Astrocyte (in vitro differentiated cells and primary cell): Measurements from ENCODE around the gene COL6A3.

Experiments
- EZH2 ChIP-seq: IDR thresholded peaks from 2 replicates; pipeline ENCODE4 v1.6.1; 2012; ENCODE audit warnings: mild to moderate bottlenecking, low read length, inconsistent platforms; ENCODE audit not compliant: insufficient read depth
- TF ChIP-seq, protein P1 (sequence below): IDR thresholded peaks from 2 replicates; pipeline ENCODE4 v1.5.1; 2011; ENCODE audit warnings: low read depth, mild to moderate bottlenecking, inconsistent platforms, low read length, moderate library complexity; ENCODE audit not compliant: insufficient read depth

DNA sequence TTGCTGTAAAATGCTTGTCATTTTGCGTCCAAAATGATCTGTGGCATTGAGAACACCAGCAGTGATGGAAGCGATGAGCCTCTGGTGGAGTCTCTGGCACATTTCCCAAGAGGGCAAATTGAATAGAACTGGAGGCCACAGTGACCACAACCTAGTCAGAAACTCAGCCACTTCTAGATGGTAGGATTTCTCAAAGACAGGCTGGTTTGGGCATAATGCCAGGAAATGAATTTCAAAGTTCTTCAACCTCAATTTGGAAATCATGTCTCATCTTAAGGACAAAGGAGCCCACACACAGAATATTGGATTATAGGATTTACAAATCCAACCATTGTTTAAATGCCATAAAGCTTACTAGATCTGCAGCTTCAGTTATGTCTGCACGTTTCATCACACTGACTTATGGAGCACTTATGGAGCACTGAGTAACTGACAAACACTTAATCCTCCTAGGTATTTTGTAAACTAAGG is 132.1 kb downstream of the COL6A3 start:
- TF ChIP-seq, protein P1, sequence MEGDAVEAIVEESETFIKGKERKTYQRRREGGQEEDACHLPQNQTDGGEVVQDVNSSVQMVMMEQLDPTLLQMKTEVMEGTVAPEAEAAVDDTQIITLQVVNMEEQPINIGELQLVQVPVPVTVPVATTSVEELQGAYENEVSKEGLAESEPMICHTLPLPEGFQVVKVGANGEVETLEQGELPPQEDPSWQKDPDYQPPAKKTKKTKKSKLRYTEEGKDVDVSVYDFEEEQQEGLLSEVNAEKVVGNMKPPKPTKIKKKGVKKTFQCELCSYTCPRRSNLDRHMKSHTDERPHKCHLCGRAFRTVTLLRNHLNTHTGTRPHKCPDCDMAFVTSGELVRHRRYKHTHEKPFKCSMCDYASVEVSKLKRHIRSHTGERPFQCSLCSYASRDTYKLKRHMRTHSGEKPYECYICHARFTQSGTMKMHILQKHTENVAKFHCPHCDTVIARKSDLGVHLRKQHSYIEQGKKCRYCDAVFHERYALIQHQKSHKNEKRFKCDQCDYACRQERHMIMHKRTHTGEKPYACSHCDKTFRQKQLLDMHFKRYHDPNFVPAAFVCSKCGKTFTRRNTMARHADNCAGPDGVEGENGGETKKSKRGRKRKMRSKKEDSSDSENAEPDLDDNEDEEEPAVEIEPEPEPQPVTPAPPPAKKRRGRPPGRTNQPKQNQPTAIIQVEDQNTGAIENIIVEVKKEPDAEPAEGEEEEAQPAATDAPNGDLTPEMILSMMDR: no peak
- no peak for TF ChIP-seq EZH2
